DND-41 (cell line): ENCODE data around the gene NLRP9.

Experiments used
- CTCF ChIP-seq: IDR thresholded peaks from 2 replicates; pipeline ENCODE4 v1.5.1; 2012; ENCODE audit warnings: borderline replicate concordance, low read length, moderate library complexity, mild to moderate bottlenecking; ENCODE audit not compliant: poor library complexity, severe bottlenecking; ENCODE audit errors: extremely low read depth
- EZH2 ChIP-seq: IDR thresholded peaks from 3 replicates; pipeline ENCODE4 v1.6.1; 2012; ENCODE audit warnings: borderline replicate concordance, low read depth, mild to moderate bottlenecking, moderate library complexity, low read length, inconsistent platforms; ENCODE audit not compliant: severe bottlenecking

GRCh38 chr19:55717251-55717650 is 21.0 kb downstream of the NLRP9 start:
- TF ChIP-seq CTCF (no peak), EZH2 (no peak)
